Neural cell (in vitro differentiated cells): Measurements from ENCODE around the gene NELL1. TPM values are rescaled to one million over a fixed set of nuclear protein-coding genes. Genes with fewer than 3 reads are reported as not detected.

ENCODE experiments used
- H2AFZ ChIP-seq: fragments of 200-600, 300-800 bp; sonication (generic), shearing (Covaris generic); 2 replicates; pipeline ENCODE4 v1.6.0; 2014; ENCODE audit warnings: low read depth, mild to moderate bottlenecking, antibody characterized with exemption, low read length, moderate library complexity
- H3F3A ChIP-seq: fragments of 200-600 bp; shearing (Covaris generic); 2 replicates; pipeline ENCODE4 v1.6.1; 2016; ENCODE audit warnings: mild to moderate bottlenecking, moderate library complexity, mixed read lengths, antibody characterized with exemption, low read length; ENCODE audit not compliant: insufficient read depth, poor library complexity, severe bottlenecking
- H3K27ac ChIP-seq: fragments of 200-600, 300-800 bp; sonication (generic), shearing (Covaris generic); 2 replicates; pipeline ENCODE4 v1.5.1; 2014; ENCODE audit warnings: mild to moderate bottlenecking, low read length, moderate library complexity
- H3K27me3 ChIP-seq: fragments of 300-800, 200-600 bp; sonication (generic), shearing (Covaris generic); 2 replicates; pipeline ENCODE4 v1.6.0; 2014; ENCODE audit warnings: mild to moderate bottlenecking, low read depth, low read length, moderate library complexity; ENCODE audit not compliant: insufficient read depth
- H3K36me3 ChIP-seq: fragments of 300-800, 200-600 bp; sonication (generic), shearing (Covaris generic); 2 replicates; pipeline ENCODE4 v1.5.1; 2014; ENCODE audit warnings: mild to moderate bottlenecking, antibody characterized with exemption, low read length, moderate library complexity; ENCODE audit not compliant: insufficient read depth
- H3K4me2 ChIP-seq: fragments of 300-800, 200-600 bp; sonication (generic), shearing (Covaris generic); 2 replicates; pipeline ENCODE4 v1.6.0; 2014; ENCODE audit warnings: mild to moderate bottlenecking, low read length
- H3K4me3 ChIP-seq: fragments of 300-800, 200-600 bp; sonication (generic), shearing (Covaris generic); 2 replicates; pipeline ENCODE4 v1.5.1; 2014; ENCODE audit warnings: mild to moderate bottlenecking, low read length, moderate library complexity
- H3K79me2 ChIP-seq: fragments of 200-600 bp; shearing (Covaris generic); replicated peaks from 2 replicates; pipeline ENCODE4 v1.6.0; 2014; ENCODE audit warnings: mild to moderate bottlenecking, low read length, moderate library complexity; ENCODE audit not compliant: insufficient read depth
- H3K9ac ChIP-seq: fragments of 300-800, 200-600 bp; sonication (generic), shearing (Covaris generic); 2 replicates; pipeline ENCODE4 v1.6.1; 2016; ENCODE audit warnings: mild to moderate bottlenecking, low read length, mixed read lengths
- H3K9me2 ChIP-seq: fragments of 200-600 bp; shearing (Covaris generic); 2 replicates; pipeline ENCODE4 v1.6.1; 2016; ENCODE audit warnings: mild to moderate bottlenecking, low read length, mixed read lengths; ENCODE audit not compliant: insufficient read depth
- H3K9me3 ChIP-seq: fragments of 200-600, 300-800 bp; sonication (generic), shearing (Covaris generic); 2 replicates; pipeline ENCODE4 v1.6.1; 2016; ENCODE audit warnings: mild to moderate bottlenecking, mixed run types, low read length, moderate library complexity, mixed read lengths
- H4K20me1 ChIP-seq: fragments of 200-600 bp; shearing (Covaris generic); 2 replicates; pipeline ENCODE4 v1.6.1; 2016; ENCODE audit warnings: mild to moderate bottlenecking, mixed run types; ENCODE audit not compliant: insufficient read depth
- EP300 ChIP-seq: fragments of 450-650 bp; conservative IDR thresholded peaks from 2 replicates; pipeline ENCODE4 v1.6.1; 2014; ENCODE audit warnings: antibody characterized with exemption, mild to moderate bottlenecking, moderate library complexity; ENCODE audit not compliant: poor library complexity, severe bottlenecking
- EZH2 ChIP-seq: fragments of 200-600, 300-800 bp; shearing (Covaris generic), sonication (generic); IDR thresholded peaks from 2 replicates; pipeline ENCODE4 v1.6.1; 2014; ENCODE audit warnings: antibody characterized with exemption, low read length, borderline replicate concordance, mild to moderate bottlenecking; ENCODE audit not compliant: insufficient read depth, poor library complexity, severe bottlenecking
- MXI1 ChIP-seq: fragments of 450-650 bp; conservative IDR thresholded peaks from 2 replicates; pipeline ENCODE4 v1.6.1; 2014; ENCODE audit warnings: antibody characterized with exemption, mild to moderate bottlenecking; ENCODE audit not compliant: poor library complexity, severe bottlenecking
- POLR2AphosphoS5 ChIP-seq: IDR thresholded peaks from 2 replicates; pipeline ENCODE4 v1.6.1; 2012
- RAD21 ChIP-seq: fragments of 450-650 bp; conservative IDR thresholded peaks from 2 replicates; pipeline ENCODE4 v1.6.1; 2014; ENCODE audit warnings: antibody characterized with exemption, mild to moderate bottlenecking, moderate library complexity
- SMC3 ChIP-seq: fragments of 450-650 bp; conservative IDR thresholded peaks from 2 replicates; pipeline ENCODE4 v1.6.1; 2014; ENCODE audit warnings: antibody characterized with exemption, mild to moderate bottlenecking, moderate library complexity; ENCODE audit not compliant: poor library complexity
- TAF1 ChIP-seq: IDR thresholded peaks from 2 replicates; pipeline ENCODE4 v1.6.1; 2012; ENCODE audit warnings: low read depth
- polyA plus RNA-seq: library from polyadenylated mRNA; depleted of rRNA; stranded (reverse); fragments of >200 nt; gene quantifications from 2 replicates; pipeline ENCODE4 v1.2.3, GENCODE V29; 2014
- TF ChIP-seq, protein P1 (sequence below): IDR thresholded peaks from 2 replicates; pipeline ENCODE4 v1.6.1; 2012; ENCODE audit warnings: borderline replicate concordance
- TF ChIP-seq, protein P2 (sequence below): fragments of 450-650 bp; IDR thresholded peaks from 2 replicates; pipeline ENCODE4 v1.5.1; 2014; ENCODE audit warnings: antibody characterized with exemption, mild to moderate bottlenecking, moderate library complexity; ENCODE audit not compliant: poor library complexity, severe bottlenecking

NELL1 gene
- polyA plus RNA-seq, 1 donor from 2014 or later, result 70.4 TPM

- no peaks in the 10 kb centered on the region for H3K9me2 ChIP-seq
- no peaks in the 10 kb centered on the region for H3K9me3 ChIP-seq
- no peaks in the 10 kb centered on the region for H3K79me2 ChIP-seq
- H4K20me1 ChIP-seq, result no peaks in the 10 kb centered on the region
- no peak overlapping the region for H2AFZ ChIP-seq
- H3K27ac ChIP-seq, result no peak overlapping the region
- H3K27me3 ChIP-seq, result no peaks in the 10 kb centered on the region
- no peaks in the 10 kb centered on the region for H3K36me3 ChIP-seq
- no peak overlapping the region for H3K9ac ChIP-seq
- H3F3A ChIP-seq, result no peaks in the 10 kb centered on the region
- no peak overlapping the region for H3K4me2 ChIP-seq
- TF ChIP-seq POLR2AphosphoS5, result no peak
- no peak for TF ChIP-seq SMC3
- no peak for TF ChIP-seq EP300
- TF ChIP-seq TAF1, result no peak
- no peak for TF ChIP-seq RAD21
- TF ChIP-seq, protein P1, sequence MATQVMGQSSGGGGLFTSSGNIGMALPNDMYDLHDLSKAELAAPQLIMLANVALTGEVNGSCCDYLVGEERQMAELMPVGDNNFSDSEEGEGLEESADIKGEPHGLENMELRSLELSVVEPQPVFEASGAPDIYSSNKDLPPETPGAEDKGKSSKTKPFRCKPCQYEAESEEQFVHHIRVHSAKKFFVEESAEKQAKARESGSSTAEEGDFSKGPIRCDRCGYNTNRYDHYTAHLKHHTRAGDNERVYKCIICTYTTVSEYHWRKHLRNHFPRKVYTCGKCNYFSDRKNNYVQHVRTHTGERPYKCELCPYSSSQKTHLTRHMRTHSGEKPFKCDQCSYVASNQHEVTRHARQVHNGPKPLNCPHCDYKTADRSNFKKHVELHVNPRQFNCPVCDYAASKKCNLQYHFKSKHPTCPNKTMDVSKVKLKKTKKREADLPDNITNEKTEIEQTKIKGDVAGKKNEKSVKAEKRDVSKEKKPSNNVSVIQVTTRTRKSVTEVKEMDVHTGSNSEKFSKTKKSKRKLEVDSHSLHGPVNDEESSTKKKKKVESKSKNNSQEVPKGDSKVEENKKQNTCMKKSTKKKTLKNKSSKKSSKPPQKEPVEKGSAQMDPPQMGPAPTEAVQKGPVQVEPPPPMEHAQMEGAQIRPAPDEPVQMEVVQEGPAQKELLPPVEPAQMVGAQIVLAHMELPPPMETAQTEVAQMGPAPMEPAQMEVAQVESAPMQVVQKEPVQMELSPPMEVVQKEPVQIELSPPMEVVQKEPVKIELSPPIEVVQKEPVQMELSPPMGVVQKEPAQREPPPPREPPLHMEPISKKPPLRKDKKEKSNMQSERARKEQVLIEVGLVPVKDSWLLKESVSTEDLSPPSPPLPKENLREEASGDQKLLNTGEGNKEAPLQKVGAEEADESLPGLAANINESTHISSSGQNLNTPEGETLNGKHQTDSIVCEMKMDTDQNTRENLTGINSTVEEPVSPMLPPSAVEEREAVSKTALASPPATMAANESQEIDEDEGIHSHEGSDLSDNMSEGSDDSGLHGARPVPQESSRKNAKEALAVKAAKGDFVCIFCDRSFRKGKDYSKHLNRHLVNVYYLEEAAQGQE, result no peak
- TF ChIP-seq, protein P2, sequence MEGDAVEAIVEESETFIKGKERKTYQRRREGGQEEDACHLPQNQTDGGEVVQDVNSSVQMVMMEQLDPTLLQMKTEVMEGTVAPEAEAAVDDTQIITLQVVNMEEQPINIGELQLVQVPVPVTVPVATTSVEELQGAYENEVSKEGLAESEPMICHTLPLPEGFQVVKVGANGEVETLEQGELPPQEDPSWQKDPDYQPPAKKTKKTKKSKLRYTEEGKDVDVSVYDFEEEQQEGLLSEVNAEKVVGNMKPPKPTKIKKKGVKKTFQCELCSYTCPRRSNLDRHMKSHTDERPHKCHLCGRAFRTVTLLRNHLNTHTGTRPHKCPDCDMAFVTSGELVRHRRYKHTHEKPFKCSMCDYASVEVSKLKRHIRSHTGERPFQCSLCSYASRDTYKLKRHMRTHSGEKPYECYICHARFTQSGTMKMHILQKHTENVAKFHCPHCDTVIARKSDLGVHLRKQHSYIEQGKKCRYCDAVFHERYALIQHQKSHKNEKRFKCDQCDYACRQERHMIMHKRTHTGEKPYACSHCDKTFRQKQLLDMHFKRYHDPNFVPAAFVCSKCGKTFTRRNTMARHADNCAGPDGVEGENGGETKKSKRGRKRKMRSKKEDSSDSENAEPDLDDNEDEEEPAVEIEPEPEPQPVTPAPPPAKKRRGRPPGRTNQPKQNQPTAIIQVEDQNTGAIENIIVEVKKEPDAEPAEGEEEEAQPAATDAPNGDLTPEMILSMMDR, result no peak
- TF ChIP-seq MXI1, result no peak
- TF ChIP-seq EZH2, result no peak
- H3K4me3 ChIP-seq, result no peak overlapping the region
Observed at GRCh38 chr11:21174781-21175180, 505.4 kb downstream of the NELL1 start.

DNA sequence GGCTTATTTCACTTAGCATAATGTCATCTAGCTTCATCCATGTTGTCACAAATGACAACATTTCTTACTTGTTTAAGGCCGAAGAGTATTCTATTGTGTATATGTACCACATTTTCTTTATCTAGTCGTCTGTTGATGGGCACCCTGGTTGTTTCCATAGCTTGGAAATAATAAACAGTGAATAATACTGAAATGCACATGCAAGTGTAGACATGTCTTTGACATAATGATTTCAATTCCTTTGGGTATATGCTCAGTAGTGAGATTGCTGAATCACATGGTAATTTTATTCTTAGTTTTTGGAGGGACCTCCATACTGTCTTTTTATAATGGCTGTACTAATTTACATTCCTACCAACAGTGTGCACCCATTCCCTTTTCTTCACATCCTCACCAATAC, 508.0 kb downstream of the NELL1 start:
- Histone ChIP-seq H3K79me2 (no peaks in the 10 kb centered on the region), H3K4me2 (no peak overlapping the region), H4K20me1 (no peaks in the 10 kb centered on the region), H3K4me3 (no peak overlapping the region), H3K27me3 (no peaks in the 10 kb centered on the region), H2AFZ (no peak overlapping the region), H3K36me3 (no peaks in the 10 kb centered on the region), H3K9ac (no peak overlapping the region), H3F3A (no peaks in the 10 kb centered on the region), H3K9me2 (no peaks in the 10 kb centered on the region), H3K9me3 (no peaks in the 10 kb centered on the region), H3K27ac (no peak overlapping the region)
- TF ChIP-seq POLR2AphosphoS5 (no peak), TAF1 (no peak), SMC3 (no peak), EZH2 (no peak), EP300 (no peak), MXI1 (no peak), RAD21 (no peak)
- TF ChIP-seq, protein P1, result no peak
- TF ChIP-seq, protein P2, result no peak
